K562 (cell line): ENCODE results near the gene SLC22A4. TPM values are rescaled to one million over a fixed set of nuclear protein-coding genes. Genes with fewer than 3 reads are reported as not detected.
A peak's percentile ranks its signal among the peaks of the same experiment; 100 is the strongest.

Experiments
- ATAC-seq: fragments of 200-7000 bp; cut with Tn5 transposase; 3 replicates; pipeline ENCODE4 v1.9.1; 2020; ENCODE audit warnings: moderate library complexity
- BruUV-seq: library from RNA; stranded (reverse); fragments of 400-500 nt; replicated peaks from 2 replicates; lab custom pipeline; 2021; lab: Mats Ljungman, UMichigan
- CTCF ChIA-PET: fragments of 300-600 bp; formaldehyde crosslinking; extraction: SDS; loops from one replicate; lab custom pipeline; 2021; ENCODE audit warnings: low intra/inter-chr PET ratio; lab: Yijun Ruan, JAX
- POLR2A ChIA-PET: fragments of 300-600, 350-650 bp; sonication (Branson Sonifier 250); formaldehyde crosslinking; extraction: SDS; loops from one replicate; lab custom pipeline; 2021; ENCODE audit warnings: antibody characterized with exemption, inconsistent platforms; lab: Yijun Ruan, JAX
- DNase-seq, 4 experiments: peaks; one replicate each; pipeline versions ENCODE4 v3.0.0 to v3.0.0-alpha.2; 2011 to 2018; ENCODE audit warnings: low spot score in 3 of 4, mixed read lengths in 3 of 4; ENCODE audit errors: extremely low read depth in 1 of 4
- FAIRE-seq: peaks from 2 replicates; lab custom pipeline; 2011; peaks lifted over from hg19 to GRCh38; lab: Jason Lieb, UNC
- H2AFZ ChIP-seq: 2 replicates; pipeline ENCODE4 v1.6.0; 2011; ENCODE audit warnings: low read depth, low read length, control low read depth, inconsistent platforms
- H3K27ac ChIP-seq: fragments of 200-600 bp; 3 replicates; pipeline ENCODE4 v1.8.0; 2011; ENCODE audit warnings: low read depth, mild to moderate bottlenecking, control low read depth, inconsistent platforms, low read length, moderate library complexity, mixed read lengths; ENCODE audit errors: extremely low read depth
- H3K27me3 ChIP-seq, 2 experiments: fragments of 300-600 bp in 1 of 2; 2 replicates in 1 of 2; 3 replicates in 1 of 2; pipeline versions ENCODE4 v1.6.0 to v1.8.0; 2011; ENCODE audit warnings: inconsistent platforms in 2 of 2, low read length in 2 of 2, mild to moderate bottlenecking in 1 of 2, mixed read lengths in 1 of 2, moderate library complexity in 1 of 2; ENCODE audit not compliant: control insufficient read depth in 2 of 2, insufficient read depth in 2 of 2
- H3K36me3 ChIP-seq: fragments of 300-600 bp; 3 replicates; pipeline ENCODE4 v1.8.0; 2011; ENCODE audit warnings: mild to moderate bottlenecking, low read length, inconsistent platforms; ENCODE audit not compliant: control insufficient read depth, insufficient read depth
- H3K4me1 ChIP-seq, 2 experiments: fragments of 200-600 bp in 1 of 2; replicated peaks in 1 of 2; 2 replicates in 1 of 2; 3 replicates in 1 of 2; pipeline versions ENCODE4 v1.5.1 to v1.8.0; 2011; ENCODE audit warnings: inconsistent platforms in 2 of 2, low read length in 2 of 2, mild to moderate bottlenecking in 1 of 2, mixed read lengths in 1 of 2, moderate library complexity in 1 of 2; ENCODE audit not compliant: control insufficient read depth in 2 of 2, insufficient read depth in 2 of 2
- H3K4me2 ChIP-seq: 2 replicates; pipeline ENCODE4 v1.6.1; 2011; ENCODE audit warnings: low read length, control low read depth, inconsistent platforms, mixed read lengths; ENCODE audit not compliant: insufficient read depth
- H3K4me3 ChIP-seq: fragments of 200-600 bp; sonication (generic), shearing (Covaris generic); 2 replicates; pipeline ENCODE4 v1.5.1; 2016; ENCODE audit warnings: control low read depth, inconsistent platforms
- H3K79me2 ChIP-seq: fragments of 200-600 bp; 3 replicates; pipeline ENCODE4 v1.8.0; 2011; ENCODE audit warnings: low read length, inconsistent platforms; ENCODE audit not compliant: control insufficient read depth, insufficient read depth
- H3K9ac ChIP-seq, 2 experiments: 2 replicates each; pipeline versions ENCODE4 v1.6.0 to v1.6.1; 2011; ENCODE audit warnings: low read depth in 2 of 2, low read length in 2 of 2, control low read depth in 1 of 2, inconsistent platforms in 1 of 2, mild to moderate bottlenecking in 1 of 2, mixed read lengths in 1 of 2; ENCODE audit not compliant: insufficient read depth in 1 of 2
- H3K9me1 ChIP-seq: one replicate; pipeline ENCODE4 v1.6.0; 2011; ENCODE audit warnings: inconsistent platforms, mild to moderate bottlenecking, low read length, moderate library complexity; ENCODE audit not compliant: control insufficient read depth, insufficient read depth
- H3K9me3 ChIP-seq: replicated peaks from 2 replicates; pipeline ENCODE4 v1.5.1; 2011; ENCODE audit warnings: low read depth, low read length, inconsistent platforms; ENCODE audit not compliant: control insufficient read depth, insufficient read depth
- H4K20me1 ChIP-seq: replicated peaks from 2 replicates; pipeline ENCODE4 v1.6.1; 2011; ENCODE audit warnings: low read length, inconsistent platforms, mixed read lengths; ENCODE audit not compliant: control insufficient read depth, insufficient read depth
- NCOA2 ChIP-seq, 2 experiments: fragments of 450-650 bp; IDR thresholded peaks; 2 replicates each; pipeline ENCODE4 v1.6.1; 2018; ENCODE audit warnings: mild to moderate bottlenecking in 2 of 2, moderate library complexity in 1 of 2; ENCODE audit not compliant: partially characterized antibody in 2 of 2
- NONO ChIP-seq, 2 experiments: fragments of 200-400 bp in 1 of 2; fragments of 450-650 bp in 1 of 2; formaldehyde crosslinking in 1 of 2; IDR thresholded peaks; 2 replicates each; pipeline ENCODE4 v1.6.1; 2017; ENCODE audit warnings: low read depth in 2 of 2, mild to moderate bottlenecking in 2 of 2, moderate library complexity in 2 of 2, low read length in 1 of 2
- ZNF354B ChIP-seq: fragments of 250-450 bp; sonication (Bioruptor Pico); IDR thresholded peaks from 2 replicates; pipeline ENCODE4 v1.4.0; 2020
- WGBS: fragments of 100-300 bp; shearing (Covaris generic); methylation state at CpG from one replicate; pipeline ENCODE4 v1.1.6; 2016; ENCODE audit warnings: low coverage, mixed read lengths; ENCODE audit not compliant: insufficient coverage; ENCODE audit errors: missing lambda C conversion rate; 5-methylcytosine and 5-hydroxymethylcytosine counted together
- in situ Hi-C: fragments of 300-500 bp; cut with MboI; formaldehyde crosslinking; loops from 4 replicates; pipeline ENCODE4 v1.15.0; 2018; ENCODE audit warnings: inconsistent platforms, mixed read lengths
- intact Hi-C: fragments of 100-400 bp; cut with micrococcal nuclease; formaldehyde crosslinking; loops from 2 replicates; pipeline ENCODE4 v1.14.2; 2022
- polyA plus RNA-seq, 8 experiments: library from polyadenylated mRNA; depleted of rRNA in 4 of 8; stranded (reverse) in 5 of 8; unstranded in 3 of 8; fragments of >200 nt; fragmentation: Nextera tagmentation in 2 of 8; fragmentation: Illumina TruSeq in 1 of 8; extraction: Ambion mirVana in 2 of 8; extraction: Trizol in 1 of 8; gene quantifications; 2 replicates each; pipeline versions ENCODE4 v1.2.1 to v1.2.3, GENCODE V29; 2011 to 2014; ENCODE audit warnings: inconsistent platforms in 1 of 8, missing spikeins in 1 of 8
- total RNA-seq, 7 experiments: library from RNA; depleted of rRNA in 6 of 7; stranded (reverse); fragments of >200 nt in 6 of 7; fragmentation: Illumina TruSeq in 2 of 7; extraction: Trizol in 2 of 7; gene quantifications; 2 replicates each; pipeline versions ENCODE4 v1.2.1 to v1.2.3, GENCODE V29; 2011 to 2021; ENCODE audit warnings: low replicate concordance in 1 of 7
- TF ChIP-seq, protein P1 (sequence below): fragments of 250-450 bp; sonication (Bioruptor Pico); IDR thresholded peaks from 2 replicates; pipeline ENCODE4 v1.4.0; 2020
- TF ChIP-seq, protein P2 (sequence below): fragments of 450-650 bp; IDR thresholded peaks from 2 replicates; pipeline ENCODE4 v1.6.1; 2017; ENCODE audit warnings: antibody characterized with exemption, mild to moderate bottlenecking

SLC22A4 gene
- total and polyA plus RNA-seq, 9 of the 15 experiments (the other 6 are each of a cell fraction or from before 2014, with no cell fraction given): 2.7 to 9.5 (median 6.2) TPM

DNA sequence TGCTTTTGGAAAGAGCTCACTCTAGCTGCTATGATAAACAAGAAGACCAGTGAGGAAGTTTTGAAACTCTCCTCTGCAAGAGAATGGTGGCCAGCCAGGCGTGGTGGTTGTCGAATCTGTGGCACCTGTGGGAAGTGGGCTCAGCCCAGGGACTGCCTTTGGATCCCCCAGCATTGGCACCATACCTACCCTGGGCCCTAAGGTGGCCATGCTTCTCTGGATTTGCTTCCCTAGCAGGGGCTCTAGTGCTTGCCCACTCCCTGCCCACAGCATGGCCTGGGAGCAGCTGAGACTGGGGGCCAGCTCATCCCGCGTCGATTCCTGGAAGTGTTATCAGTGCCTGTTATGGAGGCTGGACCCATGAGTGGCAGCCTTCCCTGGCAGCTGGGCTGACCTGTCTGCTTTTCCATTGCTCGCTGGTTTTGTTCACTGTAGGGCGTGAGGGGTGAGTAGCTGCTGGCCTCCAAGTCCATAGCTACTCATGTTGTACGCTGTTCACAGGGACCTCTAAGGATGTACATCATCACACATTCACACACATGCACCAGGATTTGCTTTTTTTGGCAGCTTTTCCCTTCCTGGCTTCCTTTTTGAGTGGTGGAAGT is 2.3 kb downstream of the SLC22A4 start:
- peak overlapping the region; percentile 61 for H3K4me3 ChIP-seq
- H3K4me1 ChIP-seq: peaks cover 57 to 65% of the 10 kb centered on the region in 2 experiments
- in situ Hi-C loops: no loop called here
- FAIRE-seq (no peak), ATAC-seq (no peak), DNase-seq (no peak)
- peak overlapping the region; percentile 96 for H3K27ac ChIP-seq
- intact Hi-C loops: no loop called here
- H4K20me1 ChIP-seq: 0 out of 2 replicates have a peak, but pooled peaks cover 3% of the 10 kb centered on the region
- H3K9ac ChIP-seq: peak overlapping the region; percentile 83 to 94
- peak overlapping the region; percentile 99 for H3K4me2 ChIP-seq
- H2AFZ ChIP-seq: peak overlapping the region; percentile 23; the same call in 1 of the 2 replicates
- 44% methylated on average over 8 of the region's 8 CpGs for WGBS
- ChIA-PET CTCF (no interaction called here), POLR2A (interaction anchor here (0.6 to 2.6 kb wide), 13 partner anchors 9 to 243 kb away, joined by 3 to 10 read pairs (median 3); no protein-coding TSS in a partner anchor)
- H3K9me1 ChIP-seq: peaks cover 4% of the 10 kb centered on the region
- no peaks in the 10 kb centered on the region for H3K9me3 ChIP-seq
- no peaks in the 10 kb centered on the region for H3K27me3 ChIP-seq
- H3K79me2 ChIP-seq: peaks cover 86% of the 10 kb centered on the region
- H3K36me3 ChIP-seq: peaks cover 9% of the 10 kb centered on the region; the same call in 2 of the 3 replicates
- BruUV-seq: no TSS peak
- TF ChIP-seq, protein P1, sequence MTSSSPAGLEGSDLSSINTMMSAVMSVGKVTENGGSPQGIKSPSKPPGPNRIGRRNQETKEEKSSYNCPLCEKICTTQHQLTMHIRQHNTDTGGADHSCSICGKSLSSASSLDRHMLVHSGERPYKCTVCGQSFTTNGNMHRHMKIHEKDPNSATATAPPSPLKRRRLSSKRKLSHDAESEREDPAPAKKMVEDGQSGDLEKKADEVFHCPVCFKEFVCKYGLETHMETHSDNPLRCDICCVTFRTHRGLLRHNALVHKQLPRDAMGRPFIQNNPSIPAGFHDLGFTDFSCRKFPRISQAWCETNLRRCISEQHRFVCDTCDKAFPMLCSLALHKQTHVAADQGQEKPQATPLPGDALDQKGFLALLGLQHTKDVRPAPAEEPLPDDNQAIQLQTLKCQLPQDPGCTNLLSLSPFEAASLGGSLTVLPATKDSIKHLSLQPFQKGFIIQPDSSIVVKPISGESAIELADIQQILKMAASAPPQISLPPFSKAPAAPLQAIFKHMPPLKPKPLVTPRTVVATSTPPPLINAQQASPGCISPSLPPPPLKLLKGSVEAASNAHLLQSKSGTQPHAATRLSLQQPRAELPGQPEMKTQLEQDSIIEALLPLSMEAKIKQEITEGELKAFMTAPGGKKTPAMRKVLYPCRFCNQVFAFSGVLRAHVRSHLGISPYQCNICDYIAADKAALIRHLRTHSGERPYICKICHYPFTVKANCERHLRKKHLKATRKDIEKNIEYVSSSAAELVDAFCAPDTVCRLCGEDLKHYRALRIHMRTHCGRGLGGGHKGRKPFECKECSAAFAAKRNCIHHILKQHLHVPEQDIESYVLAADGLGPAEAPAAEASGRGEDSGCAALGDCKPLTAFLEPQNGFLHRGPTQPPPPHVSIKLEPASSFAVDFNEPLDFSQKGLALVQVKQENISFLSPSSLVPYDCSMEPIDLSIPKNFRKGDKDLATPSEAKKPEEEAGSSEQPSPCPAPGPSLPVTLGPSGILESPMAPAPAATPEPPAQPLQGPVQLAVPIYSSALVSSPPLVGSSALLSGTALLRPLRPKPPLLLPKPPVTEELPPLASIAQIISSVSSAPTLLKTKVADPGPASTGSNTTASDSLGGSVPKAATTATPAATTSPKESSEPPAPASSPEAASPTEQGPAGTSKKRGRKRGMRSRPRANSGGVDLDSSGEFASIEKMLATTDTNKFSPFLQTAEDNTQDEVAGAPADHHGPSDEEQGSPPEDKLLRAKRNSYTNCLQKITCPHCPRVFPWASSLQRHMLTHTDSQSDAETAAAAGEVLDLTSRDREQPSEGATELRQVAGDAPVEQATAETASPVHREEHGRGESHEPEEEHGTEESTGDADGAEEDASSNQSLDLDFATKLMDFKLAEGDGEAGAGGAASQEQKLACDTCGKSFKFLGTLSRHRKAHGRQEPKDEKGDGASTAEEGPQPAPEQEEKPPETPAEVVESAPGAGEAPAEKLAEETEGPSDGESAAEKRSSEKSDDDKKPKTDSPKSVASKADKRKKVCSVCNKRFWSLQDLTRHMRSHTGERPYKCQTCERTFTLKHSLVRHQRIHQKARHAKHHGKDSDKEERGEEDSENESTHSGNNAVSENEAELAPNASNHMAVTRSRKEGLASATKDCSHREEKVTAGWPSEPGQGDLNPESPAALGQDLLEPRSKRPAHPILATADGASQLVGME (CRISPR knock-in tag): no peak
- TF ChIP-seq NONO (IDR thresholded peaks at IDR 0.05; ENCODE audit: low read depth in 2 of 2, low read length in 1 of 2): 0 out of 4 replicates have a peak, but pooled peaks of 1 of the 2 experiments have one; percentile 18
- no peak for TF ChIP-seq ZNF354B (CRISPR knock-in tag)
- TF ChIP-seq, protein P2, sequence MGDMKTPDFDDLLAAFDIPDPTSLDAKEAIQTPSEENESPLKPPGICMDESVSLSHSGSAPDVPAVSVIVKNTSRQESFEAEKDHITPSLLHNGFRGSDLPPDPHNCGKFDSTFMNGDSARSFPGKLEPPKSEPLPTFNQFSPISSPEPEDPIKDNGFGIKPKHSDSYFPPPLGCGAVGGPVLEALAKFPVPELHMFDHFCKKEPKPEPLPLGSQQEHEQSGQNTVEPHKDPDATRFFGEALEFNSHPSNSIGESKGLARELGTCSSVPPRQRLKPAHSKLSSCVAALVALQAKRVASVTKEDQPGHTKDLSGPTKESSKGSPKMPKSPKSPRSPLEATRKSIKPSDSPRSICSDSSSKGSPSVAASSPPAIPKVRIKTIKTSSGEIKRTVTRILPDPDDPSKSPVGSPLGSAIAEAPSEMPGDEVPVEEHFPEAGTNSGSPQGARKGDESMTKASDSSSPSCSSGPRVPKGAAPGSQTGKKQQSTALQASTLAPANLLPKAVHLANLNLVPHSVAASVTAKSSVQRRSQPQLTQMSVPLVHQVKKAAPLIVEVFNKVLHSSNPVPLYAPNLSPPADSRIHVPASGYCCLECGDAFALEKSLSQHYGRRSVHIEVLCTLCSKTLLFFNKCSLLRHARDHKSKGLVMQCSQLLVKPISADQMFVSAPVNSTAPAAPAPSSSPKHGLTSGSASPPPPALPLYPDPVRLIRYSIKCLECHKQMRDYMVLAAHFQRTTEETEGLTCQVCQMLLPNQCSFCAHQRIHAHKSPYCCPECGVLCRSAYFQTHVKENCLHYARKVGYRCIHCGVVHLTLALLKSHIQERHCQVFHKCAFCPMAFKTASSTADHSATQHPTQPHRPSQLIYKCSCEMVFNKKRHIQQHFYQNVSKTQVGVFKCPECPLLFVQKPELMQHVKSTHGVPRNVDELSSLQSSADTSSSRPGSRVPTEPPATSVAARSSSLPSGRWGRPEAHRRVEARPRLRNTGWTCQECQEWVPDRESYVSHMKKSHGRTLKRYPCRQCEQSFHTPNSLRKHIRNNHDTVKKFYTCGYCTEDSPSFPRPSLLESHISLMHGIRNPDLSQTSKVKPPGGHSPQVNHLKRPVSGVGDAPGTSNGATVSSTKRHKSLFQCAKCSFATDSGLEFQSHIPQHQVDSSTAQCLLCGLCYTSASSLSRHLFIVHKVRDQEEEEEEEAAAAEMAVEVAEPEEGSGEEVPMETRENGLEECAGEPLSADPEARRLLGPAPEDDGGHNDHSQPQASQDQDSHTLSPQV: peak; percentile 45; the same call in 1 of the 2 replicates
- TF ChIP-seq NCOA2 (IDR thresholded peaks at IDR 0.05; ENCODE audit: partially characterized antibody in 2 of 2): no peak
